Osteoblast (primary cell): ENCODE measurements around the gene MSL1. TPM values are rescaled to one million over a fixed set of nuclear protein-coding genes. Genes with fewer than 3 reads are reported as not detected.

Source experiments
- DNase-seq: peaks from one replicate; pipeline ENCODE4 v3.0.0; 2011; ENCODE audit warnings: low spot score, mixed read lengths; ENCODE audit not compliant: insufficient read length; ENCODE audit errors: missing footprints
- H2AFZ ChIP-seq: 2 replicates; pipeline ENCODE4 v1.6.0; 2011; ENCODE audit warnings: mild to moderate bottlenecking, low read length
- H3K27ac ChIP-seq: 2 replicates; pipeline ENCODE4 v1.5.1; 2011; ENCODE audit warnings: mild to moderate bottlenecking, low read depth, low read length, moderate library complexity
- H3K27me3 ChIP-seq: 2 replicates; pipeline ENCODE4 v1.6.0; 2012; ENCODE audit warnings: mild to moderate bottlenecking, control low read depth, inconsistent platforms, low read length, moderate library complexity; ENCODE audit not compliant: insufficient read depth
- H3K36me3 ChIP-seq: 2 replicates; pipeline ENCODE4 v1.5.1; 2011; ENCODE audit warnings: mild to moderate bottlenecking, low read length, control low read depth, moderate library complexity; ENCODE audit not compliant: insufficient read depth
- H3K4me1 ChIP-seq: 2 replicates; pipeline ENCODE4 v1.5.1; 2011; ENCODE audit warnings: mild to moderate bottlenecking, low read length, control low read depth, moderate library complexity; ENCODE audit not compliant: insufficient read depth
- H3K4me2 ChIP-seq: 2 replicates; pipeline ENCODE4 v1.6.0; 2011; ENCODE audit warnings: mild to moderate bottlenecking, low read length; ENCODE audit not compliant: insufficient read depth
- H3K4me3 ChIP-seq: fragments of 200-600 bp; sonication (generic); 3 replicates; pipeline ENCODE4 v1.5.1; 2012; ENCODE audit warnings: mild to moderate bottlenecking, low read length, inconsistent platforms; ENCODE audit not compliant: insufficient read depth
- H3K79me2 ChIP-seq: 2 replicates; pipeline ENCODE4 v1.6.0; 2012; ENCODE audit warnings: mild to moderate bottlenecking, low read length, control low read depth, inconsistent platforms; ENCODE audit not compliant: insufficient read depth
- H3K9me3 ChIP-seq: 2 replicates; pipeline ENCODE4 v1.5.1; 2011; ENCODE audit warnings: low read depth, low read length, control low read depth
- H4K20me1 ChIP-seq: 2 replicates; pipeline ENCODE4 v1.6.0; 2012; ENCODE audit warnings: mild to moderate bottlenecking, low read length, control low read depth; ENCODE audit not compliant: insufficient read depth
- total RNA-seq: library from RNA; depleted of rRNA; stranded (reverse); fragments of >200 nt; gene quantifications from 2 replicates; pipeline ENCODE4 v1.2.3, GENCODE V29; 2012
- TF ChIP-seq, protein P1 (sequence below): IDR thresholded peaks from 2 replicates; pipeline ENCODE4 v1.5.1; 2011; ENCODE audit warnings: mild to moderate bottlenecking, low read depth, low read length, moderate library complexity; ENCODE audit errors: extremely low read depth

Gene MSL1
- total RNA-seq, 1 donor, result 60.1 TPM

DNA sequence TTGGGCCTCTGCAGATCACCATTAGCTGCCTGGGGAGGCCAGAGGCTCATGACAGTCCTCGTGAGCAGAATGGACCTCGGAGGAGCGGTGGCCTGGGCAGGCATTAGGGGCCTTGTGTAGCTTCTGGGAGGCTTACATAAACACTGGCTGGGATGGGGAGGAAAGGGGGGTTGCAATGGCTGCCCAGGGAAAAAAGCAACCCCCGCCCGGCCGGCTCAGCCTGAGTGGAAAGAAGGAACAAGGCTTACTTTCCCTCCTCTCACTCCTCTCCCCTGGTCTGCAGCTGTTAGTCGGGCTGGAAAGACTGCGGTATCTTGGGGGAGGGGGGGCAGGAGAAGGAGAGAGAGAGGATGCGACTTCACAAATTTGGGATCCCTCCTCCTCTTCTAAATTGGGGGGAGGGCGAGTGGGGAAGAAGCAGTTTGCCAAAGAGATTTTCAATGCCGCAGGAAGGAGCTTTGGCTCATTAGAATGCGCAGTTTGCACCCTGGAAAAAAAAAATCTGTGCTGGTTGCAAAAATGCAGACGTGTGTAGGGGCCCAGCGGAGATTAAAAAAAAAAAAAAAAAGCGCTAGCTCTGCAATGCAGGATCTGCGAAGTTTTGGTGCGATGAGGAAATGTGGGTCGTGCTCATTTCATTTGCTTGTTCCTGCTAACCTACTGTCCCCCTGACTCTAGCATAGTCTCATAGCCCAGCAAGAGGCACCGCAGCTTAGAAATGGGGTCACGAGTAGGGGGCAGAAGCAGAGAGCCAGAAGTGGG is 14.8 kb upstream of the MSL1 start:
- H3K4me3 ChIP-seq, result no peak overlapping the region
- TF ChIP-seq, protein P1, sequence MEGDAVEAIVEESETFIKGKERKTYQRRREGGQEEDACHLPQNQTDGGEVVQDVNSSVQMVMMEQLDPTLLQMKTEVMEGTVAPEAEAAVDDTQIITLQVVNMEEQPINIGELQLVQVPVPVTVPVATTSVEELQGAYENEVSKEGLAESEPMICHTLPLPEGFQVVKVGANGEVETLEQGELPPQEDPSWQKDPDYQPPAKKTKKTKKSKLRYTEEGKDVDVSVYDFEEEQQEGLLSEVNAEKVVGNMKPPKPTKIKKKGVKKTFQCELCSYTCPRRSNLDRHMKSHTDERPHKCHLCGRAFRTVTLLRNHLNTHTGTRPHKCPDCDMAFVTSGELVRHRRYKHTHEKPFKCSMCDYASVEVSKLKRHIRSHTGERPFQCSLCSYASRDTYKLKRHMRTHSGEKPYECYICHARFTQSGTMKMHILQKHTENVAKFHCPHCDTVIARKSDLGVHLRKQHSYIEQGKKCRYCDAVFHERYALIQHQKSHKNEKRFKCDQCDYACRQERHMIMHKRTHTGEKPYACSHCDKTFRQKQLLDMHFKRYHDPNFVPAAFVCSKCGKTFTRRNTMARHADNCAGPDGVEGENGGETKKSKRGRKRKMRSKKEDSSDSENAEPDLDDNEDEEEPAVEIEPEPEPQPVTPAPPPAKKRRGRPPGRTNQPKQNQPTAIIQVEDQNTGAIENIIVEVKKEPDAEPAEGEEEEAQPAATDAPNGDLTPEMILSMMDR, result no peak
- H3K36me3 ChIP-seq, result no peaks in the 10 kb centered on the region
- no peak overlapping the region for H3K27ac ChIP-seq
- peak overlapping the region; percentile 75 for H2AFZ ChIP-seq
- no peaks in the 10 kb centered on the region for H3K9me3 ChIP-seq
- peak; percentile 51 for DNase-seq
- no peaks in the 10 kb centered on the region for H3K79me2 ChIP-seq
- H3K4me2 ChIP-seq, result no peak overlapping the region
- no peaks in the 10 kb centered on the region for H4K20me1 ChIP-seq
- no peaks in the 10 kb centered on the region for H3K27me3 ChIP-seq
- peaks cover 40% of the 10 kb centered on the region for H3K4me1 ChIP-seq

DNA sequence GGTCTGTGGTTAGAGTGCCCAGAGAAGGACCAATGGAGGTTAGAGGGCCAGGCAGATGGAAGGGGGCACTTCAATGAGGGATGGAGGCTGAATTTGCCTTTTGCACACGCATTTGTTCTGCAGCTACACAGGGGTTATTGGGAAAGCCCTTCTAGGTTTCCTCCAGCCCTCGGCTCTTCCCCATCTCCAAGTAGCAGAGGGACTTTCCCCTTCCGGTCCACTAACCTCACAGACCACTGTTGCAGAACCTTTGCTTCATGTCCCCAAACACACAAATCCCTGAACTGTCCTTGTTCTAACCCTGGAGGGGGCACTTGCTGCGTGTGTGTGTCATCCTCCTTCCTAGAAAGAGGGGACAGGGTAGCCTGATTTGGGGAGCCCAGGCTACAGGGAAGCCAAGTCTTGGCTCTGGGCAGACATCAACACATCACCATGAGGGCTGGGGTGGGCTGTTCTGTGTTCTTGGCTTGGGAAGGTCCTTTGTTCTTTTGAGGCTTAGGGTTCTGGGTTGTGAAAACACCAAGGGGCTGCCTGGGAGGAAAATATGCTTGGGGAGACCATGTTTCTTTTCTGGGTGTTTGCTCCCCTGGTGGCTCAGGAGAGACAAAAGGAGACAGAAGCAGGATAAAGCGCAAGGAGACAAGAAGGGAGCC is 14.1 kb upstream of the MSL1 start:
- Histone ChIP-seq H3K4me2 (peak overlapping the region; percentile 76), H3K79me2 (no peaks in the 10 kb centered on the region), H3K4me3 (peak overlapping the region; percentile 48), H2AFZ (peak overlapping the region; percentile 75), H3K9me3 (no peaks in the 10 kb centered on the region), H4K20me1 (no peaks in the 10 kb centered on the region), H3K27me3 (no peaks in the 10 kb centered on the region), H3K27ac (peak overlapping the region; percentile 70), H3K36me3 (no peaks in the 10 kb centered on the region), H3K4me1 (peaks cover 48% of the 10 kb centered on the region)
- DNase-seq, result peak; percentile 14
- TF ChIP-seq, protein P1, result no peak

GRCh38 chr17:40108970-40109824 is 12.6 kb upstream of the MSL1 start:
- Histone ChIP-seq H3K4me2 (no peak overlapping the region), H3K4me1 (peaks cover 62% of the 10 kb centered on the region)

More at GRCh38 chr17:40108970-40109824, 12.6 kb upstream of the MSL1 start:
- H3K27ac ChIP-seq, result peak overlapping the region; percentile 70
- H3K4me3 ChIP-seq, result no peak overlapping the region
- no peak overlapping the region for H2AFZ ChIP-seq
- no peak for DNase-seq
- H4K20me1 ChIP-seq, result no peaks in the 10 kb centered on the region
- no peaks in the 10 kb centered on the region for H3K27me3 ChIP-seq
- H3K36me3 ChIP-seq, result no peaks in the 10 kb centered on the region
- H3K79me2 ChIP-seq, result no peaks in the 10 kb centered on the region
- TF ChIP-seq, protein P1, result peak; percentile 21
- H3K9me3 ChIP-seq, result no peaks in the 10 kb centered on the region
